Cardiac septum (tissue), 1 donor: ENCODE data around the gene MIEF1. TPM values are rescaled to one million over a fixed set of nuclear protein-coding genes. Genes with fewer than 3 reads are reported as not detected.

ENCODE experiments used
- DNase-seq: peaks from one replicate; pipeline ENCODE4 v3.0.0-alpha.2; 2020; ENCODE audit warnings: low spot score
- intact Hi-C: fragments of 100-400 bp; cut with DNase I; formaldehyde crosslinking; loops from one replicate; pipeline ENCODE4 v1.14.0; 2022
- long read RNA-seq: library from polyadenylated mRNA; unstranded; transcript quantifications from one replicate; pipeline ENCODE4 v2.0.0, GENCODE V29; 2021
- total RNA-seq: library from RNA; stranded (reverse); fragmentation: NEBNext Ultra II Directional; extraction: Animal tissue kit (Norgen Biotek cat#: 25700); gene quantifications from one replicate; pipeline ENCODE4 v1.2.1, GENCODE V29; 2021
- donor health status: DM: no; HTN: no; CAD: no.

The MIEF1 gene
- total RNA-seq = 19.4 TPM
- long read RNA-seq, full-length matches to known transcripts = 14 of 29 reads
- long read RNA-seq, partial matches to known transcripts = 14 of 29 reads
- long read RNA-seq, other reads (novel, unspliced or antisense) = 1 of 29 reads

DNA sequence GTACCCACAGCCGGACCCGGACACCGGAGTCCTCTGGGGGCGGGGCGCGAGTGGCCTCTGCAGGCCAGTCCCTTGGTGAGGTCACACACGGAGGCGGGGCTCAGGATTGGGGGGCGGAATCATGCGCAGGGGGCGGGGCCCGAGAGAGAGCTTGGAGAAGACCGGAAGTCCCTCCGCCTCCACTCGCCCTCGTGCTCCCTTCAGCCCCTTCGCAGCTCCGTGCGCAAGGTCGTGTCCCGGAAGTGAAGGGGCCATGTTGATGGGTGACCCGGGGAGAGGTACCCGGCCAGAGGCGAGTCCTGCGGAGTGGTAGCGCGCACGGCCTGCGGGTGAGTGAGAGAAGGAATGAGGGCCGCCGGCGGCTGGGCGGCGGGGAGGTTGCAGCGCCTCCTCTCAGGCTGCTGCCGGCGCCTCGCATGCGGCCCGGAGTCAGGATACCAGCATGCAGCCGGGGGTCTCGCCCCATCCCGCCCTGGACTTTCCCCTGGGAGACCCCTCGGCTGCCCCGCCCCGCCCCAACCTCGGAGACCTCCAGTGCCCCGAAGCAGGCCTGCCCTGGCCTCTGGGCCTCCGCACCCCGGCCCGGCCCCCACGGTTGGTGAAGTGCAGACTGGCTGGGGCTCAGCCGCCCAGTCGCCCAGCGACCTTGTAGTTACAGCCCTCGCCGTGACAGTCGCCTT, at the start of gene MIEF1:
TSS of gene MIEF1 (plus strand) at position 182 of the 680 bp plus-strand sequence. CDS start 9,005 bp downstream, outside the sequence.
- intact Hi-C loops = loop anchor here (1.0 kb wide), 1 partner anchor 18 kb away; the partner anchor contains the start of gene ATF4
- DNase-seq = peak; percentile 99

DNA sequence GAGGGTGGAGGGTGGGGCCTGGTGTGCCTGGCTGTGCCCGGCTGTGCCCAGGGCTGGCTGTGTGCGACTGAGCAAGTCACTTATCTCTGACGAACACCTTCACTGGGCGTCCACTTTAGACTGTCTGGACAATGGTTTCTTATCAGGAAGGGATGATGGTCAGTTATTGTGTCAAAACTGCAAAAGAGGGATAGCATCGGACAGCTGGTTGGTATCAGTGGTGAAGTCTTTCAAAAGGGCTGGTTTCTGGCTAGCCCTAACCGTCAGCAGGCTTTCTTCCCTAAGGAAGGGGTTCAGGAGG, 49.4 kb upstream of the MIEF1 start:
- intact Hi-C loops = no loop called here
- no peak for DNase-seq

- intact Hi-C loops = no loop called here
- no peak for DNase-seq
Measured at GRCh38 chr22:39453765-39454378, 48.2 kb upstream of the MIEF1 start.

- no peak for DNase-seq
- intact Hi-C loops = no loop called here
Measured at GRCh38 chr22:39454385-39454871, 47.7 kb upstream of the MIEF1 start.

GRCh38 chr22:39456522-39457197, 45.4 kb upstream of the MIEF1 start, which contains the start of gene MGAT3:
TSS of gene MGAT3 (plus strand) at chr22:39457012. CDS start at chr22:39487348, 30,336 bp downstream.
- intact Hi-C loops = no loop called here
- DNase-seq = no peak

- intact Hi-C loops = no loop called here
- DNase-seq = no peak
Measured at GRCh38 chr22:39457198-39457555, 44.9 kb upstream of the MIEF1 start.

DNA sequence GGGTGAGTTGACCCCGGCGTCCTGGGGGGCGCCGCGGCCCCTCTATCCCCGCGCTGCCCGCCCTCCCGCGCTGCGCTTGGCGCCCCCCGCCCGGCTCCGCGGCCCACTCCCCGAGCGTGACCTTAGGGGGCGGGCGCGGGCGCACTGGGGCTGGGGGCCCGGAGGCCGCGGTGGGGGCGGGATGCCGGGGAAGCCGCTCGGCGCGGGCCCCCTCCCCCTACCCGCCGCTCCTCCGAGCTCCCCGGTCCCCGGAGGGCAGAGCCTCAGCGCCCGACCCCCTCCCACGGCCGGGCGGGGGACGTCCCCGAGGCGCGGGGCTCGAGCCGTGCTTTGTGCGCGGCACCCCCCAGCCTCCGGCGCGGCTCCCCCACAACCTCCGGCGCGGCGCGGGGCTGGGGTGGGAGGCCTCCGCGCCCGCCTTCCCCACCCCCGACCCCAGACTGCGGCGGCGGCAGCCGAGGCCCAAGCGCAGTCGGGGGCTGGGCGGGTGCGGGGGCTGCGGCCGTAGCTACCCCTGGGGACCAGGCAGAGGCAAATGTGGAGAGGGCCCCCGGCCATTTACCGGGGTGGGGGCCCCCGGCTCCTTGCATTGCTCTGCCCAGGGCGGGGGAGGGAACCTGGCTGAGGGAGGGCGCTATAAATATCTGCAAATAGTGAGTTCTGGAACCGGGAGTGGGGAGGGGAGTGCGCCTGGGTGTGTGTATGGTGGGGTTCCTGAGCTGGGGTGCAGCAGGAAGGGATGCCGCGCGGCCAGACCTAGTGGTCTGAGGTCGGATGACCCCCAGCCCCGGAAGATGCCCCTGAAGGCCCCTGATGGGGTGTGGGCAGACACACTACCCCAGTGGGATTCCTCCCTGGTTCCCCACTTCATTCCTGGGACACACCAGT, 44.3 kb upstream of the MIEF1 start:
- DNase-seq = no peak

DNA sequence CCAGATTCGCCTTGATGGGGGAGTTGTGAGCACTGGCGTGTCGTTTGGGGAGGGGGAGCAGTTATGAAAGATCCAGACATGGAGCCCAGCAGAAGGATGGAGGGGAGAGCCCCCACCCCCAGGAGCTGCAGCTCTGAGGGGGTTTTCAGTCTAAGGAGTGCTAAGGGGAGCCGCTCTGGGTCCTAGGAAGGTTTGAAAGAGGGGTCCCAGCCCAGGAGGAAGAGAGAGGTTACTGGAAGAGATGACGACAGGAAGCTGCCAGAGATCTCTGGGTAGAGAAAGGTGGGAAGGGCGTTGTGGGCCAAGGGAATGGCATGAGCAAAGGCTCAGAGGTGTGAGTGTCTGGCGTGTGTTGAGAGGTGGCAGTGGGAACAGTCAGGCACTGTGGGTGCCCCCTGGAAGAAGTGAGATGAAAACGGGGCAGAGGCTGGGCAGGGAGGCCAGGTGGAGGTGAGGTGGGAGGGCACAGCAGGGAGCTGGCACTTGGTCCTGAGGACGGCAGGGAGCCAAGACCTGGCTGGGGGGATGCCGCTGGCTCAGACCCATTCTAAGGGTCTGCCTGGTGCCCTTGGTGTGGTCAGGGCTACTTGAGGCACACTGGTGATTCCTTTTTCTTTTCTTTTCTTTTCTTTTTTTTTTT, 43.5 kb upstream of the MIEF1 start:
- DNase-seq = no peak
- intact Hi-C loops = no loop called here

More for the DNA sequence above, 44.3 kb upstream of the MIEF1 start:
- intact Hi-C loops = no loop called here

DNA sequence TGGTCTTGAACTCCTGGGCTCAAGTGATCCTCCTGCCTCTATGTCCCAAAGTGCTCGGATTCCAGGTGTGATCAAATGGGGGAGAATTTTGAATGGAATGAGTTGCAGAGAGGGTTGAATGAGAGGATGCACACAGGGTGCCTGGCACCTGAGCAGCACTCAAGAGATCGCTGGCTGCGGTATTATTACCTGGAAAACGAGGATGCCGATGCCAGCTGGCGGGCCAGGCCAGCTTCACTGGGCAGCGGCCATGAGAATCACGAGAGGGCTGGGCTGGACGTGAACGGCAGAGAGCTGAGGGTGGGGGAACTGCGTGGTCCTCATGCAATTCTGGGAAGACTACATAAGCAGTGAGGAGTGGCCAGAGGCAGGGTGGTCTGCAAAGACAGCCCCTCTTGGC, 42.4 kb upstream of the MIEF1 start:
- no peak for DNase-seq
- intact Hi-C loops = no loop called here

DNA sequence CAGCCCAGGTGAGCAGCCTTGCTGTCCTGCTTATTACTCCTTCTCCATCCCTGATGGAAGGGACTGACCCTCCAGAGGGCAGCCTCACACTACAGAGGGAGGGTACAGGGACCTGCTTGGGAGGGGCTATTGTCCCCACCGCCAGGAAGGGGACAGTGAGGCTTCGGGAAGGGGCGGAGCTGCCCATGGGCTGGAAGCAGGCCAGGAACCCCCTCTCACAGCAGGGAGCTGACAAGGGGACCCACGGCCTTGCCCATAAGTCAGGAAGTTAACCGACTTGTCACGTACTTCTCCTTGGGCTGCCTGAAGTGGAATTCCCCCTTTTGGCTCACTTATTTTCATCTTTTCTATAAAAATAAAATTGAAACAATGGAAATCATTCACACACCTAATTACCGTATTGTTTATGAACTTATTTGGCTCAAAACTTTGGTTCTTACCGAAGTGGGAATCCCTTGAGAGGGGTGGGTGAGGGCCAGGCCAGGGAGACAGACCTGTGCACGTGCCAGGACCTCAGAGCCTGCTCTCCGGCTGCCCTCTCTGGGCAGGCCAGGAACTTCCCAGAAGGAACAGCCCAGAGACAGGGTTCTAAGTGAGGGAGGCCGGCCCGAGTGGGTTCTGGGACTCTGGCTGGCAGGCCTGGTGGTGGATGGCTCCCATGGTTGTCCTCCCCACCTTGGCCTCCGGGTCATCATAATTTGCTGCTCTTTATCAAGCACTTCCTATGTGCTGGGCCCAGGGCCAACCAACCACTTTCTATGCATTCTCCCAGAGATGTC, 39.5 kb upstream of the MIEF1 start:
- DNase-seq = peak; percentile 84
- intact Hi-C loops = no loop called here

- intact Hi-C loops = no loop called here
- no peak for DNase-seq
Measured at GRCh38 chr22:39463277-39463676, 38.8 kb upstream of the MIEF1 start.

GRCh38 chr22:39463931-39464390, 38.1 kb upstream of the MIEF1 start:
- intact Hi-C loops = loop anchor here (2.0 kb wide), 1 partner anchor 37 kb away; no protein-coding TSS in a partner anchor

DNA sequence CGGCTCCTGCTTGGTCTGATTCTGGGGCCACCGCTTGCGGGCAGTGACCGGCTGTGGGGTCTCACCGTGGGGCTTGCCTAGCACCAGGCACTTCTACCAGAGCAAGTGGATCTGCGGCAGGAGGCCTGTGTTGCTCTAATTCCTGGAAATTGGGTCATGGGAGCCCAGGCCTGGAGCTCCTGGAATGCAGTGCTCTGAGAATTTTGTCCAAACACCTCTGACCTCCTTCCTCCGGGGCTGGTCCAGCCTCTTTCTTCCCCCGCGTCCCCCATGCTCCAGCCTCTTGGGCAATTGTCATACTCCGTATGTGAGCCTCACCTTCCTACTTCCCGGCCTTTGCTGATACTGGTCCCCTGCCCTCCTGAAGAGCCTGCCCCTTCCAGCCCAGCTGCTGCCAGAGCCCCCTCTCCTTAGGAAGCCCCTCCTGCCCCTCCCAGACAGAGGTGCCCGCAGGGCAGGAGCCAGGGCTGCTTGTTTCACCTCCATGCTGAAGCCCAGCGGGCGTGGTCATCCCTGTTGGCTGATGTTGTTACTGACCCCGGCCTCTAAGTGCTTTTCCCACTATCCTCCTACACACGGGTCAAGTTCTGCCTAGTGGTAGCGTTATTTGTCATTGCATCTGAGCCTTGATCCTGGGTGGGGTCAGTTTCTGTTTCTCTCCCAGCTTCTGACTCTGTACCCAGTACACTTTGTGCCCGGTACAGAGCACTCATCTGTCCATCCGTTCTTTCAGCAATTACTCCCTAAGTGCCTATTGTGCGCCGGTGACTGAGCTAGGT, 35.7 kb upstream of the MIEF1 start:
- no peak for DNase-seq
- intact Hi-C loops = no loop called here

More at GRCh38 chr22:39463931-39464390, 38.1 kb upstream of the MIEF1 start:
- DNase-seq = peak; percentile 84

DNA sequence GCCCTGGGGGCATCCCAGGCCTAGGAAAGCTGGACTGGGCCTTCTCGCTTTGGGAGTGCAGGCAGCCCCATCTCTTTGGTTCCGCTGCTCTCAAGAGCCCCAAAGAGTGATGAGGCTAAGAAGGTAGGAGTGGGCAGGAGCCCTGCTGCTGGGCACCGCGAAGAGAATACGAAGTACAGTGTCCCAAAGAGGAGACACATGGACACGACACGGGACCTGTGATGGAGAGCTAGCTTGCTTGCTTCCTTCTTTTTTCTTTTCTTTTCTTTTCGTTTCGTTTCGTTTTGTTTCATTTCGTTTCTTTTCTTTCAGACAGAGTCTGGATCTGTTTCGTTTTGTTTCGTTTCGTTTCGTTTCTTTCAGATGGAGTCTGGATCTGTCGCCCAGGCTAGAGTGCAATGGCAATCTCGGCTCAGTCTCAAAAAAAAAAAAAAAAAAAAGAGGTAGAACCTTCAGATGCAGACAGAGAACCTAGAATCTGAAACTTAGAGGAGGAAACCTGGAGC, 34.6 kb upstream of the MIEF1 start:
- no peak for DNase-seq
- intact Hi-C loops = no loop called here

GRCh38 chr22:39468487-39469325, 33.4 kb upstream of the MIEF1 start:
- no peak for DNase-seq
- intact Hi-C loops = no loop called here

DNA sequence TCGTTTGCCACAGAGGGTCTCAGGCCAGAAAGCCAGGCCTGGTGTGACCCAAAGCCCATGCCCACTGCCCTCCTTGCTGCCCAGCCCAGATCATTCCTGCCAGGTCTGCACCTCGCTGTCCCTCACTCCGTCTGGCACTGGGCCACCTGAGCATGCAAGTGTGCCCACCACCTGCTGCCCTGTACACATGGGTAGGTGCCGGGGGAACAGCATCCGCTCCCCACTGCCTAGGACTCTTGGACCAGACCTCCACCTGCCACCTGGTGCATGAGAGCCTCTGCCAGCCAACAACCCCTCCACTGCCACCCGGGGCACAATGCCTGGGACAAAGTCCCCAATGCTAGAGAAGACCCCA, 32.8 kb upstream of the MIEF1 start:
- intact Hi-C loops = no loop called here
- no peak for DNase-seq
